ENCODE data around the gene KIFC3. TPM values are rescaled to one million over a fixed set of nuclear protein-coding genes. Genes with fewer than 3 reads are reported as not detected.

The KIFC3 gene
- total and polyA plus RNA-seq, 2 donors (not counting 1 experiment from before 2014, with no cell fraction given): 0.07 to 0.67 TPM

GRCh38 chr16:57801098-57801808 lies 1.0 kb downstream of the KIFC3 start:
- peaks cover 58% of the 10 kb centered on the region for H3K27me3 Mint-ChIP-seq
- TF ChIP-seq EZH2 (IDR thresholded peaks at IDR 0.05; ENCODE audit: borderline replicate concordance, insufficient read depth, low read depth, low read length, poor library complexity, severe bottlenecking): no peak
- TF ChIP-seq CTCF (IDR thresholded peaks at IDR 0.05): no peak
- Histone ChIP-seq H3K9me3 (ENCODE audit: control extremely low read depth in 1 of 3, control insufficient read depth in 2 of 3, insufficient read depth in 1 of 3, low read length in 2 of 3) (peaks cover 0 to 7% (median 0%) of the 10 kb centered on the region in 3 donors), H3K9ac (ENCODE audit: low read length) (peak overlapping the region; percentile 12), H3K27ac (ENCODE audit: low read length in 2 of 2) (no peak overlapping the region), H3K4me2 (replicated peaks; ENCODE audit: low read depth, low read length, poor library complexity, severe bottlenecking) (peak overlapping the region; percentile 65), H2AFZ (ENCODE audit: insufficient read depth, low read depth, low read length, poor library complexity, severe bottlenecking) (no peak overlapping the region), H3K79me2 (ENCODE audit: control insufficient read depth, insufficient read depth, low read length) (no peaks in the 10 kb centered on the region), H3K4me1 (ENCODE audit: control insufficient read depth in 2 of 2, insufficient read depth in 2 of 2, low read length in 2 of 2) (peaks cover 16 to 18% of the 10 kb centered on the region in 2 donors), H3K36me3 (replicated peaks in 1 of 2; ENCODE audit: control extremely low read depth in 1 of 2, control insufficient read depth in 1 of 2, extremely low read depth in 1 of 2, insufficient read depth in 2 of 2, low read length in 1 of 2) (no peaks in the 10 kb centered on the region), H3K27me3 (replicated peaks in 1 of 4; ENCODE audit: control extremely low read depth in 1 of 4, control insufficient read depth in 3 of 4, insufficient read depth in 4 of 4, low read length in 3 of 4) (peaks cover 0 to 52% (median 19%) of the 10 kb centered on the region in 4 experiments), H4K20me1 (ENCODE audit: control insufficient read depth, insufficient read depth, low read length, poor library complexity, severe bottlenecking) (no peaks in the 10 kb centered on the region), H3K4me3 (ENCODE audit: control extremely low read depth in 1 of 5, extremely low read depth in 1 of 5, insufficient read depth in 1 of 5, low read depth in 2 of 5, low read length in 4 of 5) (peak overlapping the region in 1 of 5 experiments; percentile 8)
- no peak for ATAC-seq (ENCODE audit: low read depth)
- DNase-seq: no peak
- H3K9me3 Mint-ChIP-seq (ENCODE audit: insufficient read depth): no peaks in the 10 kb centered on the region
- H3K4me1 Mint-ChIP-seq: peaks cover 22% of the 10 kb centered on the region
- H3K27ac Mint-ChIP-seq: no peak overlapping the region
- intact Hi-C loops (cut with micrococcal nuclease): no loop called here
- WGBS (ENCODE audit: insufficient coverage): 87% methylated on average over 3 of the region's 5 CpGs
- CTCF ChIA-PET: no interaction called here
- peak overlapping the region; percentile 61 for H3K4me3 Mint-ChIP-seq
- POLR2A ChIA-PET: no interaction called here
